ENCODE results near the gene LMO1. TPM values are rescaled to one million over a fixed set of nuclear protein-coding genes. Genes with fewer than 3 reads are reported as not detected.

The LMO1 gene
- total and polyA plus RNA-seq, 7 donors: 0.74 to 9.3 (median 3.2) TPM

DNA sequence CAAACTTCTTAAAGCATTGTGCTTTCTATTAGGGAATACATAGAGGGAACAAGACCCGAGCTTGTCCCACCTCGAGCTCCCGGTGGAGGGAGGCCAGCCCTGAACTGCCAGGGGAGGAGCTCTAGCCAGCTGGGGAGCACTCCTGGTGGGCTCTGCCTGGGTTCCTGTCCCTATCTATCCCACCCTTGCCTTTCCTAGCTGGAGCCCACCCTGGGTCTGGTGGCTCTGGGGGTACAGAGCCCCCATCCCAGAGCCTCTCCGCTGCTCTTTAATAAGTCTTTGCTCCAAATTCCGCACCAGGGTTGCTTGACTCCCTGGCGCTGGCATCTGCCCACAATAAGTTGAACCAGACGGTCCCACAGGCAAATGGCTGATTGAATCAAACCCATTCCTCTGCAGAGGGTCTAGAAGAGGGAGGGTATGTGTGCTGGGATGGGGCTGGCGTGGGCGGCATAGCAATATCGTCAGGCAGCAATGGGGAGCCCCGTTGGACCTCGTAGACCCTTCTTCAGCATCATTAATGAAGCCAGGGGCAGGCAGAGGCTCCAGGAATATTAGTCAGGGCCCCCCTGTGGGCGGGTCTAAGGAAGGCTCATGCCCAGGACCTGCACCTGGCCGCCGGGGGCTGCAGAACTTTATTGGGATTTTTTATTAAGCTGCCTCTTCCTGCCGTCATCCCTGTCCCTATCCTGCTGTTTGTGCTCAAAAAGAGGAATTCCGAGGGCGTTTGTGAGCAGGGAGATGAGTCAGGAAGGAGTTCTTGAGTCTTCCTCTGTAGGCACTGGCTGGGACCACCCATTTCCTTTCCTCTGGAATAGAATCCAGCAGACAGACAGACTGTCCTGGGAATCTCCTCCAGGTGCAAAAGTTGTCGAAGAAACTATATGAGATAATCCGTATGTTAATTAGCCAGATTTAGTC, 56.3 kb downstream of the LMO1 start:
- no peak overlapping the region for H3K27ac ChIP-seq
- intact Hi-C loops (cut with DNase I): no loop called here
- ATAC-seq: peak in 1 of 4 donors; percentile 19

GRCh38 chr11:8206251-8207079, 57.2 kb downstream of the LMO1 start:
- intact Hi-C loops (cut with DNase I): no loop called here
- WGBS, 3 donors: 21 to 30% (median 26%) methylated on average over 31 of the region's 31 CpGs
- no peaks in the 10 kb centered on the region for H3K36me3 ChIP-seq (ENCODE audit: insufficient read depth in 1 of 2, low read depth in 1 of 2)
- ATAC-seq (peak; percentile 27 to 65 (median 56)), DNase-seq (no peak)
- H3K27me3 ChIP-seq (ENCODE audit: insufficient read depth in 3 of 3, low read length in 2 of 3): peaks cover 0 to 27% (median 7%) of the 10 kb centered on the region in 3 donors
- no peaks in the 10 kb centered on the region for H3K4me1 ChIP-seq
- H3K4me3 ChIP-seq: peak overlapping the region; percentile 41
- TF ChIP-seq, protein P1, sequence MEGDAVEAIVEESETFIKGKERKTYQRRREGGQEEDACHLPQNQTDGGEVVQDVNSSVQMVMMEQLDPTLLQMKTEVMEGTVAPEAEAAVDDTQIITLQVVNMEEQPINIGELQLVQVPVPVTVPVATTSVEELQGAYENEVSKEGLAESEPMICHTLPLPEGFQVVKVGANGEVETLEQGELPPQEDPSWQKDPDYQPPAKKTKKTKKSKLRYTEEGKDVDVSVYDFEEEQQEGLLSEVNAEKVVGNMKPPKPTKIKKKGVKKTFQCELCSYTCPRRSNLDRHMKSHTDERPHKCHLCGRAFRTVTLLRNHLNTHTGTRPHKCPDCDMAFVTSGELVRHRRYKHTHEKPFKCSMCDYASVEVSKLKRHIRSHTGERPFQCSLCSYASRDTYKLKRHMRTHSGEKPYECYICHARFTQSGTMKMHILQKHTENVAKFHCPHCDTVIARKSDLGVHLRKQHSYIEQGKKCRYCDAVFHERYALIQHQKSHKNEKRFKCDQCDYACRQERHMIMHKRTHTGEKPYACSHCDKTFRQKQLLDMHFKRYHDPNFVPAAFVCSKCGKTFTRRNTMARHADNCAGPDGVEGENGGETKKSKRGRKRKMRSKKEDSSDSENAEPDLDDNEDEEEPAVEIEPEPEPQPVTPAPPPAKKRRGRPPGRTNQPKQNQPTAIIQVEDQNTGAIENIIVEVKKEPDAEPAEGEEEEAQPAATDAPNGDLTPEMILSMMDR (IDR thresholded peaks at IDR 0.05): no peak
- no peaks in the 10 kb centered on the region for H3K9me3 ChIP-seq
- no peak overlapping the region for H3K27ac ChIP-seq

More for the DNA sequence above, 56.3 kb downstream of the LMO1 start:
- Histone ChIP-seq H3K4me1 (no peaks in the 10 kb centered on the region), H3K36me3 (ENCODE audit: insufficient read depth in 1 of 2, low read depth in 1 of 2) (no peaks in the 10 kb centered on the region), H3K9me3 (no peaks in the 10 kb centered on the region), H3K27me3 (ENCODE audit: insufficient read depth in 3 of 3, low read length in 2 of 3) (peaks cover 0 to 27% (median 7%) of the 10 kb centered on the region in 3 donors), H3K4me3 (no peak overlapping the region)
- WGBS, 3 donors: 44 to 53% (median 51%) methylated on average over 20 of the region's 20 CpGs
- no peak for DNase-seq
- TF ChIP-seq, protein P1 (IDR thresholded peaks at IDR 0.05): no peak

- Histone ChIP-seq H3K4me1 (no peaks in the 10 kb centered on the region), H3K9me3 (no peaks in the 10 kb centered on the region), H3K4me3 (no peak overlapping the region), H3K36me3 (ENCODE audit: insufficient read depth in 1 of 2, low read depth in 1 of 2) (no peaks in the 10 kb centered on the region), H3K27me3 (ENCODE audit: insufficient read depth in 3 of 3, low read length in 2 of 3) (peaks cover 0 to 27% (median 7%) of the 10 kb centered on the region in 3 donors), H3K27ac (no peak overlapping the region)
- intact Hi-C loops (cut with DNase I): no loop called here
- DNase-seq: no peak
- no peak for ATAC-seq
- TF ChIP-seq, protein P1 (IDR thresholded peaks at IDR 0.05): no peak
- 92 to 97% (median 95%) methylated on average over 8 of the region's 8 CpGs for WGBS, 3 donors
Measured at GRCh38 chr11:8205566-8205965, 58.1 kb downstream of the LMO1 start.

DNA sequence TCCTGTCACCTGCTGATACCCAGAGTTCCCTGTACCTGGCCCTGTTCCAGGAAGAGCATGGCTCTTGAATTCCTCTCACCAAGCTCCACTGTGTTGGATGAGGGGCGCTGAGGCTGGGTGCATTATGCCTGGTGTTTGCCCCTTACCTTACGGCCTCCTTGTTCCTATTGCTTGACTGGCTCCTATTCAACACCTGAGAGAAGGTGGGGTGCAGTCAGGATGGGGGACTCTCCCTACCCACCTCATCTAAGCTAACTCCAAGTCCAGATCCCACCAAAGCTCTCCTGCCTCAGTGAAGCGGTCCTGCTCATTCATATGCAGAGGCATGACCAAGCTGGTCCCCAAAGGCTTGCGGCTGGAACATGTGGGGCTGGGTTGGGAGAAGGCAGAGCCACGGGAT, 59.1 kb downstream of the LMO1 start:
- DNase-seq: no peak
- no peaks in the 10 kb centered on the region for H3K4me1 ChIP-seq
- 52 to 63% (median 57%) methylated on average over 5 of the region's 5 CpGs for WGBS, 3 donors
- ATAC-seq: no peak
- no peak overlapping the region for H3K4me3 ChIP-seq
- peaks cover 0 to 27% (median 7%) of the 10 kb centered on the region in 3 donors for H3K27me3 ChIP-seq (ENCODE audit: insufficient read depth in 3 of 3, low read length in 2 of 3)
- H3K27ac ChIP-seq: no peak overlapping the region
- intact Hi-C loops (cut with DNase I): no loop called here
- H3K9me3 ChIP-seq: no peaks in the 10 kb centered on the region
- H3K36me3 ChIP-seq (ENCODE audit: insufficient read depth in 1 of 2, low read depth in 1 of 2): no peaks in the 10 kb centered on the region
- TF ChIP-seq, protein P1 (IDR thresholded peaks at IDR 0.05): no peak
